ENCODE results near the gene GLRX3. TPM values are rescaled to one million over a fixed set of nuclear protein-coding genes. Genes with fewer than 3 reads are reported as not detected.

Gene GLRX3
- total and polyA plus RNA-seq, 2 experiments from 2014 or later, result 141 to 201 TPM

DNA sequence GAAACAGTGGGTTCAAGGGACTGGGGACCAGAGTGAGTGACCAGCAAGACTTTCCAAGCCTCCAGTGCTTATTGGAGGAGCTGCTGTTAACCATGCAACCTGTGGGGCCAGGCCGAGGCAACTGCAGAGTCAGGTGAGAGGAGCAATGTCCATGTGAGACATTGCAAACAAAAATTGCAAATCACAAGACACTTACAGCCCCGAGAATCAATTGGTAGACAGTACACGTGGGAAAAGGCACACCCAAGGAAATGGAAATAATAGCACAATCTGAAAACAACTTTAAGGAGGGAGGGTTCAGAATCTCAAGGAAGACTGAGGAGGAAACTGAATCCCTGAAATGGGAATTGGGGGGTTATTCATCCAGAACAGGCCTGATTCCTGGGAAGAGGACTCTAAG is 72.6 kb downstream of the GLRX3 start (continued):
- TF ChIP-seq, protein P1, sequence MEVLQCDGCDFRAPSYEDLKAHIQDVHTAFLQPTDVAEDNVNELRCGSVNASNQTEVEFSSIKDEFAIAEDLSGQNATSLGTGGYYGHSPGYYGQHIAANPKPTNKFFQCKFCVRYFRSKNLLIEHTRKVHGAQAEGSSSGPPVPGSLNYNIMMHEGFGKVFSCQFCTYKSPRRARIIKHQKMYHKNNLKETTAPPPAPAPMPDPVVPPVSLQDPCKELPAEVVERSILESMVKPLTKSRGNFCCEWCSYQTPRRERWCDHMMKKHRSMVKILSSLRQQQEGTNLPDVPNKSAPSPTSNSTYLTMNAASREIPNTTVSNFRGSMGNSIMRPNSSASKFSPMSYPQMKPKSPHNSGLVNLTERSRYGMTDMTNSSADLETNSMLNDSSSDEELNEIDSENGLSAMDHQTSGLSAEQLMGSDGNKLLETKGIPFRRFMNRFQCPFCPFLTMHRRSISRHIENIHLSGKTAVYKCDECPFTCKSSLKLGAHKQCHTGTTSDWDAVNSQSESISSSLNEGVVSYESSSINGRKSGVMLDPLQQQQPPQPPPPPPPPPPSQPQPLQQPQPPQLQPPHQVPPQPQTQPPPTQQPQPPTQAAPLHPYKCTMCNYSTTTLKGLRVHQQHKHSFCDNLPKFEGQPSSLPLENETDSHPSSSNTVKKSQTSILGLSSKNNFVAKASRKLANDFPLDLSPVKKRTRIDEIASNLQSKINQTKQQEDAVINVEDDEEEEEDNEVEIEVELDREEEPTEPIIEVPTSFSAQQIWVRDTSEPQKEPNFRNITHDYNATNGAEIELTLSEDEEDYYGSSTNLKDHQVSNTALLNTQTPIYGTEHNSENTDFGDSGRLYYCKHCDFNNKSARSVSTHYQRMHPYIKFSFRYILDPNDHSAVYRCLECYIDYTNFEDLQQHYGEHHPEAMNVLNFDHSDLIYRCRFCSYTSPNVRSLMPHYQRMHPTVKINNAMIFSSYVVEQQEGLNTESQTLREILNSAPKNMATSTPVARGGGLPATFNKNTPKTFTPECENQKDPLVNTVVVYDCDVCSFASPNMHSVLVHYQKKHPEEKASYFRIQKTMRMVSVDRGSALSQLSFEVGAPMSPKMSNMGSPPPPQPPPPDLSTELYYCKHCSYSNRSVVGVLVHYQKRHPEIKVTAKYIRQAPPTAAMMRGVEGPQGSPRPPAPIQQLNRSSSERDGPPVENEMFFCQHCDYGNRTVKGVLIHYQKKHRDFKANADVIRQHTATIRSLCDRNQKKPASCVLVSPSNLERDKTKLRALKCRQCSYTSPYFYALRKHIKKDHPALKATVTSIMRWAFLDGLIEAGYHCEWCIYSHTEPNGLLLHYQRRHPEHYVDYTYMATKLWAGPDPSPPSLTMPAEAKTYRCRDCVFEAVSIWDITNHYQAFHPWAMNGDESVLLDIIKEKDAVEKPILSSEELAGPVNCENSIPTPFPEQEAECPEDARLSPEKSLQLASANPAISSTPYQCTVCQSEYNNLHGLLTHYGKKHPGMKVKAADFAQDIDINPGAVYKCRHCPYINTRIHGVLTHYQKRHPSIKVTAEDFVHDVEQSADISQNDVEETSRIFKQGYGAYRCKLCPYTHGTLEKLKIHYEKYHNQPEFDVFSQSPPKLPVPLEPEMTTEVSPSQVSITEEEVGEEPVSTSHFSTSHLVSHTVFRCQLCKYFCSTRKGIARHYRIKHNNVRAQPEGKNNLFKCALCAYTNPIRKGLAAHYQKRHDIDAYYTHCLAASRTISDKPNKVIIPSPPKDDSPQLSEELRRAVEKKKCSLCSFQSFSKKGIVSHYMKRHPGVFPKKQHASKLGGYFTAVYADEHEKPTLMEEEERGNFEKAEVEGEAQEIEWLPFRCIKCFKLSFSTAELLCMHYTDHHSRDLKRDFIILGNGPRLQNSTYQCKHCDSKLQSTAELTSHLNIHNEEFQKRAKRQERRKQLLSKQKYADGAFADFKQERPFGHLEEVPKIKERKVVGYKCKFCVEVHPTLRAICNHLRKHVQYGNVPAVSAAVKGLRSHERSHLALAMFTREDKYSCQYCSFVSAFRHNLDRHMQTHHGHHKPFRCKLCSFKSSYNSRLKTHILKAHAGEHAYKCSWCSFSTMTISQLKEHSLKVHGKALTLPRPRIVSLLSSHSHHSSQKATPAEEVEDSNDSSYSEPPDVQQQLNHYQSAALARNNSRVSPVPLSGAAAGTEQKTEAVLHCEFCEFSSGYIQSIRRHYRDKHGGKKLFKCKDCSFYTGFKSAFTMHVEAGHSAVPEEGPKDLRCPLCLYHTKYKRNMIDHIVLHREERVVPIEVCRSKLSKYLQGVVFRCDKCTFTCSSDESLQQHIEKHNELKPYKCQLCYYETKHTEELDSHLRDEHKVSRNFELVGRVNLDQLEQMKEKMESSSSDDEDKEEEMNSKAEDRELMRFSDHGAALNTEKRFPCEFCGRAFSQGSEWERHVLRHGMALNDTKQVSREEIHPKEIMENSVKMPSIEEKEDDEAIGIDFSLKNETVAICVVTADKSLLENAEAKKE (CRISPR knock-in tag; IDR thresholded peaks at IDR 0.05), result no peak
- TF ChIP-seq CREB1 (CRISPR knock-in tag; IDR thresholded peaks at IDR 0.05; ENCODE audit: low read depth) (no peak), JUNB (IDR thresholded peaks at IDR 0.05; ENCODE audit: unreplicated experiment) (no peak), ZNF114 (CRISPR knock-in tag; IDR thresholded peaks at IDR 0.05) (no peak), ZNF331 (CRISPR knock-in tag; IDR thresholded peaks at IDR 0.05; ENCODE audit: low read depth) (no peak)
- TF ChIP-seq, protein P2, sequence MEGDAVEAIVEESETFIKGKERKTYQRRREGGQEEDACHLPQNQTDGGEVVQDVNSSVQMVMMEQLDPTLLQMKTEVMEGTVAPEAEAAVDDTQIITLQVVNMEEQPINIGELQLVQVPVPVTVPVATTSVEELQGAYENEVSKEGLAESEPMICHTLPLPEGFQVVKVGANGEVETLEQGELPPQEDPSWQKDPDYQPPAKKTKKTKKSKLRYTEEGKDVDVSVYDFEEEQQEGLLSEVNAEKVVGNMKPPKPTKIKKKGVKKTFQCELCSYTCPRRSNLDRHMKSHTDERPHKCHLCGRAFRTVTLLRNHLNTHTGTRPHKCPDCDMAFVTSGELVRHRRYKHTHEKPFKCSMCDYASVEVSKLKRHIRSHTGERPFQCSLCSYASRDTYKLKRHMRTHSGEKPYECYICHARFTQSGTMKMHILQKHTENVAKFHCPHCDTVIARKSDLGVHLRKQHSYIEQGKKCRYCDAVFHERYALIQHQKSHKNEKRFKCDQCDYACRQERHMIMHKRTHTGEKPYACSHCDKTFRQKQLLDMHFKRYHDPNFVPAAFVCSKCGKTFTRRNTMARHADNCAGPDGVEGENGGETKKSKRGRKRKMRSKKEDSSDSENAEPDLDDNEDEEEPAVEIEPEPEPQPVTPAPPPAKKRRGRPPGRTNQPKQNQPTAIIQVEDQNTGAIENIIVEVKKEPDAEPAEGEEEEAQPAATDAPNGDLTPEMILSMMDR (conservative IDR thresholded peaks at IDR 0.05; ENCODE audit: low read depth in 2 of 2), result no peak
- TF ChIP-seq, protein P3, sequence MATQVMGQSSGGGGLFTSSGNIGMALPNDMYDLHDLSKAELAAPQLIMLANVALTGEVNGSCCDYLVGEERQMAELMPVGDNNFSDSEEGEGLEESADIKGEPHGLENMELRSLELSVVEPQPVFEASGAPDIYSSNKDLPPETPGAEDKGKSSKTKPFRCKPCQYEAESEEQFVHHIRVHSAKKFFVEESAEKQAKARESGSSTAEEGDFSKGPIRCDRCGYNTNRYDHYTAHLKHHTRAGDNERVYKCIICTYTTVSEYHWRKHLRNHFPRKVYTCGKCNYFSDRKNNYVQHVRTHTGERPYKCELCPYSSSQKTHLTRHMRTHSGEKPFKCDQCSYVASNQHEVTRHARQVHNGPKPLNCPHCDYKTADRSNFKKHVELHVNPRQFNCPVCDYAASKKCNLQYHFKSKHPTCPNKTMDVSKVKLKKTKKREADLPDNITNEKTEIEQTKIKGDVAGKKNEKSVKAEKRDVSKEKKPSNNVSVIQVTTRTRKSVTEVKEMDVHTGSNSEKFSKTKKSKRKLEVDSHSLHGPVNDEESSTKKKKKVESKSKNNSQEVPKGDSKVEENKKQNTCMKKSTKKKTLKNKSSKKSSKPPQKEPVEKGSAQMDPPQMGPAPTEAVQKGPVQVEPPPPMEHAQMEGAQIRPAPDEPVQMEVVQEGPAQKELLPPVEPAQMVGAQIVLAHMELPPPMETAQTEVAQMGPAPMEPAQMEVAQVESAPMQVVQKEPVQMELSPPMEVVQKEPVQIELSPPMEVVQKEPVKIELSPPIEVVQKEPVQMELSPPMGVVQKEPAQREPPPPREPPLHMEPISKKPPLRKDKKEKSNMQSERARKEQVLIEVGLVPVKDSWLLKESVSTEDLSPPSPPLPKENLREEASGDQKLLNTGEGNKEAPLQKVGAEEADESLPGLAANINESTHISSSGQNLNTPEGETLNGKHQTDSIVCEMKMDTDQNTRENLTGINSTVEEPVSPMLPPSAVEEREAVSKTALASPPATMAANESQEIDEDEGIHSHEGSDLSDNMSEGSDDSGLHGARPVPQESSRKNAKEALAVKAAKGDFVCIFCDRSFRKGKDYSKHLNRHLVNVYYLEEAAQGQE (IDR thresholded peaks at IDR 0.05; ENCODE audit: unreplicated experiment), result no peak
